ENCODE data around the gene REL. TPM values are rescaled to one million over a fixed set of nuclear protein-coding genes. Genes with fewer than 3 reads are reported as not detected.
"Not testable (repeated sequence)": the region's sequence is repeated elsewhere in the genome, so short reads cannot be mapped to it uniquely, and the experiment has no call there.

The REL gene
- total and polyA plus RNA-seq, 2 of the 13 experiments (the other 11 are each of a cell fraction or from before 2014, with no cell fraction given) = 3.7 to 7.0 TPM

DNA sequence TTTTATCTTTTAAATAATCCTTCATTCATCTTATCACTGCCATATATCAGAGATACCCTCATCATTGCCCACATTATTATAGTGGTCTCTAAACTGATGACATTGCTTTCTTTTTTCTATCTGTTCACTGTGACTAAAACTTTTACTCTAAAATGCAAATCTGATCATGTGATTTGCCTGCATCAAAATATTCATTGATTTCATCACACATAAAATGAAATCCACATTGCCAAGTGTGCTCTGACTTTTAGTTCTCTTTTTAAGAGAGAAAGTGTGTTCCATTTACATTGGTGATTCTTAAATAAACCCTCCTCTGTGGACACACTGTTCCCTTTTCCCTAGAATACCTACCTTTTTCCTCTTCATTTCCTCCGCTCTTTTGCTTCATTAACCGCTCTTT lies 7.5 kb downstream of the REL start (continued):
- no peak for TF ChIP-seq IKZF4 (CRISPR knock-in tag; IDR thresholded peaks at IDR 0.05; ENCODE audit: borderline replicate concordance, low read depth, not compliant biosample characterization)
- no peak for TF ChIP-seq ZFX (CRISPR knock-in tag; IDR thresholded peaks at IDR 0.05; ENCODE audit: low read depth)

DNA sequence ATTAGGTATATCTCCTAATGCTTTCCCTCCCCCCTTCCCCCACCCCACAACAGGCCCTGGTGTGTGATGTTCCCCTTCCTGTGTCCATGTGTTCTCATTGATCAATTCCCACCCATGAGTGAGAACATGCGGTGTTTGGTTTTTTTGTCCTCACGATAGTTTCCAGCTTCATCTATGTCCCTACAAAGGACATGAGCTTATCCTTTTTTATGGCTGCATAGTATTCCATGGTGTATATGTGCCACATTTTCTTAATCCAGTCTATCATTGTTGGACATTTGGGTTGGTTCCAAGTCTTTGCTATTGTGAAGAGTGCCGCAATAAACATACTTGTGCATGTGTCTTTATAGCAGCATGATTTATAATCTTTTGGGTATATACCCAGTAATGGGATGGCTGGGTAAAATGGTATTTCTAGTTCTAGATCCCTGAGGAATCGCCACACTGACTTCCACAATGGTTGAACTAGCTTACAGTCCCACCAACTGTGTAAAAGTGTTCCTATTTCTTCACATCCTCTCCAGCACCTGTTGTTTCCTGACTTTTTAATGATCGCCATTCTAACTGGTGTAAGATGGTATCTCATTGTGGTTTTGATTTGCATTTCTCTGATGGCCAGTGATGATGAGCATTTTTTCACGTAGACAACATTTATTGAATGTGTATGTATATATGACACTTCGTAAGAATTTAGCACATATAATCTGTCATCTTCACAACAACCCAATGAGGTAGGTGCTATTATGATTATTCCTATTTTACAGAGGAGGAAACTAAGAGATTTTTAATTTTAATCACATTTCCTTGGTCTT lies 8.4 kb downstream of the REL start:
- H2AFZ ChIP-seq (ENCODE audit: low read length); H3K9me3 ChIP-seq (ENCODE audit: low read length); in situ Hi-C loops (cut with HindIII; ENCODE audit: extremely low pct_ligation_motif_present, low pct_unique_long_range_greater_than_20kb); DNase-seq (ENCODE audit: low spot score); POLR2A ChIA-PET; intact Hi-C loops (cut with micrococcal nuclease; ENCODE audit: unreplicated experiment); H4K20me1 ChIP-seq (ENCODE audit: insufficient read depth, low read length); H3K27ac ChIP-seq (ENCODE audit: extremely low read length, insufficient read depth, low read length); H3K4me2 ChIP-seq (ENCODE audit: low read depth, low read length); BruUV-seq (replicated peaks); H3K9ac ChIP-seq (ENCODE audit: insufficient read depth, low read depth, low read length); CTCF ChIA-PET (ENCODE audit: low intra/inter-chr PET ratio, low total read pairs); H3K27me3 ChIP-seq (ENCODE audit: control insufficient read depth in 1 of 2, insufficient read depth in 2 of 2, low read length in 2 of 2); H3K4me3 ChIP-seq (replicated peaks in 1 of 3; ENCODE audit: insufficient read depth in 1 of 3, low read depth in 2 of 3, low read length in 3 of 3); ATAC-seq; FAIRE-seq: not testable (repeated sequence)
- peaks cover 27% of the 10 kb centered on the region for H3K79me2 ChIP-seq (ENCODE audit: insufficient read depth, low read length)
- peaks cover 16% of the 10 kb centered on the region for H3K4me1 ChIP-seq (ENCODE audit: insufficient read depth, low read length)
- peaks cover 3 to 22% of the 10 kb centered on the region in 2 experiments; a peak in 4 of 5 replicates for H3K36me3 ChIP-seq (replicated peaks in 1 of 2; ENCODE audit: control insufficient read depth in 1 of 2, insufficient read depth in 2 of 2, low read length in 2 of 2)
- 99% methylated on average over 7 of the region's 7 CpGs for WGBS (ENCODE audit: low lambda C conversion rate)

DNA sequence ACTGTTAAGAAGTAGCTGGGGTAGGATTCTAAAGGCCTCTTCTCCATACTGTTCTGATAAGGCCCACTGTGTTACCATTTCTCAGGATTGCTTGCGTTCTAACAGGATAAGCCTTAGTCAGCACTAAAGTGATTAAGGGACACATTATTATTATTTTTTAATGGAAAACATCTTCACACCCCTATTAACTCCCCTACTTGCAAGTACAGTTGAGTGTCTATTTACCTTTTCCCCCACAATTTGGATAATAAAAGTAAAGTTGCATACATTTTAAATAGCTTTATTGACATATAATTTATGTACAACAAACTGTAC lies 9.0 kb downstream of the REL start:
- in situ Hi-C loops (cut with HindIII; ENCODE audit: extremely low pct_ligation_motif_present, low pct_unique_long_range_greater_than_20kb) = no loop called here
- H3K4me1 ChIP-seq (ENCODE audit: insufficient read depth, low read length) = peaks cover 10% of the 10 kb centered on the region
- no peaks in the 10 kb centered on the region for H4K20me1 ChIP-seq (ENCODE audit: insufficient read depth, low read length)
- intact Hi-C loops (cut with micrococcal nuclease; ENCODE audit: unreplicated experiment) = no loop called here
- no peak for ATAC-seq
- no peak overlapping the region for H3K4me2 ChIP-seq (ENCODE audit: low read depth, low read length)
- TF ChIP-seq MAFF (IDR thresholded peaks at IDR 0.05; ENCODE audit: low read depth, low read length) (peak; percentile 87), TARDBP (CRISPR knock-in tag; IDR thresholded peaks at IDR 0.05) (no peak), FOXO1 (CRISPR knock-in tag; IDR thresholded peaks at IDR 0.05) (no peak), MAFK (conservative IDR thresholded peaks at IDR 0.05 in 1 of 2, IDR thresholded peaks at IDR 0.05 in 1 of 2; ENCODE audit: low read length in 2 of 2) (peak; percentile 80 to 94), JARID2 (CRISPR knock-in tag; IDR thresholded peaks at IDR 0.05; ENCODE audit: insufficient replicate concordance) (no peak), BRCA1 (CRISPR knock-in tag; IDR thresholded peaks at IDR 0.05) (no peak)
- no peaks in the 10 kb centered on the region for H3K9me3 ChIP-seq (ENCODE audit: low read length)
- peaks cover 22% of the 10 kb centered on the region for H3K79me2 ChIP-seq (ENCODE audit: insufficient read depth, low read length)
- no peak for DNase-seq (ENCODE audit: low spot score)
- ChIA-PET CTCF (ENCODE audit: low intra/inter-chr PET ratio, low total read pairs) (no interaction called here), POLR2A (no interaction called here)
- H3K27me3 ChIP-seq (ENCODE audit: control insufficient read depth in 1 of 2, insufficient read depth in 2 of 2, low read length in 2 of 2) = no peaks in the 10 kb centered on the region
- 100% methylated on average over 1 of the region's 1 CpG for WGBS (ENCODE audit: low lambda C conversion rate)
- no TSS peak for BruUV-seq (replicated peaks)
- H3K4me3 ChIP-seq (replicated peaks in 1 of 3; ENCODE audit: insufficient read depth in 1 of 3, low read depth in 2 of 3, low read length in 3 of 3) = no peak overlapping the region
- H3K27ac ChIP-seq (ENCODE audit: extremely low read length, insufficient read depth, low read length) = no peak overlapping the region
- FAIRE-seq = no peak
- H3K9ac ChIP-seq (ENCODE audit: insufficient read depth, low read depth, low read length) = no peak overlapping the region
- H2AFZ ChIP-seq (ENCODE audit: low read length) = no peak overlapping the region
- peaks cover 5 to 25% of the 10 kb centered on the region in 2 experiments; a peak in 4 of 5 replicates for H3K36me3 ChIP-seq (replicated peaks in 1 of 2; ENCODE audit: control insufficient read depth in 1 of 2, insufficient read depth in 2 of 2, low read length in 2 of 2)
